Naive thymus-derived CD4-positive, alpha-beta T cell (primary cell): ENCODE data around the gene ME2. TPM values are rescaled to one million over a fixed set of nuclear protein-coding genes. Genes with fewer than 3 reads are reported as not detected.
"Not testable (repeated sequence)": the region's sequence is repeated elsewhere in the genome, so short reads cannot be mapped to it uniquely, and the experiment has no call there.

Experiments
- ATAC-seq: fragments of 150-1000 bp; cut with Tn5 transposase; 2 replicates; pipeline ENCODE4 v1.10.0; 2021; ENCODE audit warnings: mild to moderate bottlenecking, moderate library complexity
- CTCF ChIA-PET: fragments of 350-600 bp; sonication (Branson Sonifier 250); formaldehyde crosslinking; loops from one replicate; lab custom pipeline; 2021; ENCODE audit warnings: antibody characterized with exemption; lab: Charles Lee
- POLR2A ChIA-PET: fragments of 350-600 bp; sonication (Branson Sonifier 250); formaldehyde crosslinking; loops from one replicate; lab custom pipeline; 2021; ENCODE audit warnings: antibody characterized with exemption, inconsistent platforms; lab: Charles Lee
- DNase-seq, 9 donors: peaks; one replicate each; pipeline versions ENCODE4 v3.0.0 to v3.0.0-alpha.2; 2020 to 2022; ENCODE audit warnings: mixed read lengths in 1 of 9
- H3K27ac ChIP-seq: one replicate; pipeline ENCODE4 v1.7.0; 2013; ENCODE audit warnings: mild to moderate bottlenecking, low read depth, low read length, moderate library complexity
- H3K27me3 ChIP-seq, 2 donors: one replicate each; pipeline ENCODE4 v1.7.0; 2013; ENCODE audit warnings: low read length in 2 of 2, mild to moderate bottlenecking in 2 of 2, moderate library complexity in 2 of 2; ENCODE audit not compliant: control insufficient read depth in 2 of 2, insufficient read depth in 2 of 2
- H3K36me3 ChIP-seq, 3 experiments: 1 replicate in 2 of 3; 2 replicates in 1 of 3; pipeline ENCODE4 v1.7.0; 2013; ENCODE audit warnings: low read length in 3 of 3, mild to moderate bottlenecking in 3 of 3, moderate library complexity in 1 of 3; ENCODE audit not compliant: insufficient read depth in 3 of 3, control insufficient read depth in 2 of 3
- H3K4me1 ChIP-seq, 2 donors: one replicate each; pipeline ENCODE4 v1.7.0; 2013; ENCODE audit warnings: low read length in 2 of 2, mild to moderate bottlenecking in 2 of 2, moderate library complexity in 1 of 2; ENCODE audit not compliant: control insufficient read depth in 2 of 2, insufficient read depth in 2 of 2
- H3K4me3 ChIP-seq: 2 replicates; pipeline ENCODE4 v1.7.0; 2013; ENCODE audit warnings: mild to moderate bottlenecking, low read length
- H3K9me3 ChIP-seq, 3 experiments: 1 replicate in 2 of 3; 2 replicates in 1 of 3; pipeline ENCODE4 v1.7.0; 2013; ENCODE audit warnings: low read length in 3 of 3; ENCODE audit not compliant: control insufficient read depth in 2 of 3
- H3K27ac Mint-ChIP-seq, 9 donors: one replicate each; pipeline ENCODE4 v1.8.0; 2020 to 2022; ENCODE audit warnings: mixed read lengths in 9 of 9, mild to moderate bottlenecking in 8 of 9, moderate library complexity in 5 of 9, inconsistent platforms in 2 of 9
- H3K27me3 Mint-ChIP-seq, 5 donors: one replicate each; pipeline ENCODE4 v1.8.0; 2021 to 2022; ENCODE audit warnings: mixed read lengths in 5 of 5, mild to moderate bottlenecking in 1 of 5
- H3K36me3 Mint-ChIP-seq, 5 donors: one replicate each; pipeline ENCODE4 v1.8.0; 2020 to 2022; ENCODE audit warnings: mixed read lengths in 5 of 5, mild to moderate bottlenecking in 3 of 5, inconsistent platforms in 1 of 5
- H3K4me1 Mint-ChIP-seq, 7 donors: one replicate each; pipeline ENCODE4 v1.8.0; 2020 to 2022; ENCODE audit warnings: mixed read lengths in 7 of 7, mild to moderate bottlenecking in 3 of 7, inconsistent platforms in 1 of 7
- H3K4me3 Mint-ChIP-seq, 10 donors: one replicate each; pipeline ENCODE4 v1.8.0; 2020 to 2022; ENCODE audit warnings: mild to moderate bottlenecking in 10 of 10, mixed read lengths in 10 of 10, moderate library complexity in 6 of 10, inconsistent platforms in 2 of 10
- H3K9me3 Mint-ChIP-seq, 11 donors: one replicate each; pipeline ENCODE4 v1.8.0; 2020 to 2022; ENCODE audit warnings: mixed read lengths in 11 of 11, mild to moderate bottlenecking in 4 of 11, inconsistent platforms in 1 of 11, moderate library complexity in 1 of 11
- intact Hi-C, 2 donors: fragments of 100-400 bp; cut with micrococcal nuclease; formaldehyde crosslinking; loops; one replicate each; pipeline ENCODE4 v1.15.1; 2023
- polyA plus RNA-seq, 2 donors: library from polyadenylated mRNA; unstranded; fragments of 300-500 nt; fragmentation: Illumina TruSeq; gene quantifications; one replicate each; pipeline ENCODE4 v1.2.3, GENCODE V29; 2021
- total RNA-seq, 6 experiments: library from RNA in 5 of 6; stranded (reverse) in 5 of 6; gene quantifications; 1 replicate in 5 of 6; 2 replicates in 1 of 6; pipeline ENCODE4 v1.2.3 and lab custom pipeline; 2021 to 2026

ME2 gene
- total and polyA plus RNA-seq, 7 experiments from 2014 or later, result 29.4 to 84.7 (median 43.7) TPM

DNA sequence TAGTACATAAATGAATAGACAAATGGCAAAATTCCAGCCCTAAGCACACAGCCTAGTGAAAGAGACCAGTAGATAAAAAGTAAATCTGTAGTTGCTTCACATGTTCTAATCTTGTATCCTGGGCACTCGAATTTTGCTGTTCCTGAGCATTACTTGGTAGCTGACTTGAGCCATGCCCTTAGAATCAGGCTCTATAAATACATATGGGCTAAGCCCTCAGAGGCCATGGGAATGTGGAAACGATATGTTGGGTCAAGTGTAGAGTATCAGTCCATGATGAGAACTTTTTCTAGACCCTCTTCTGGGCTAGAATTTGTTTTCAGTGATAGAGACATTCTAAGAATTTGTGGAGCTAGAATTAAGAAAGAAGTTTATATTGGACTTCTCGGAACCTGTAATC is 110.8 kb downstream of the ME2 start:
- no peak for ATAC-seq
- Histone ChIP-seq H3K4me1 (no peaks in the 10 kb centered on the region), H3K36me3 (peaks cover 0 to 16% (median 0%) of the 10 kb centered on the region in 3 experiments), H3K27ac (no peak overlapping the region), H3K4me3 (no peak overlapping the region), H3K27me3 (no peaks in the 10 kb centered on the region), H3K9me3 (no peaks in the 10 kb centered on the region)
- Mint-ChIP-seq H3K4me1 (no peaks in the 10 kb centered on the region), H3K36me3 (peaks cover 0 to 47% (median 20%) of the 10 kb centered on the region in 5 donors), H3K27ac (no peak overlapping the region), H3K27me3 (no peaks in the 10 kb centered on the region), H3K9me3 (no peaks in the 10 kb centered on the region), H3K4me3 (no peak overlapping the region)
- intact Hi-C loops, result no loop called here
- no peak for DNase-seq
- ChIA-PET CTCF (no interaction called here), POLR2A (no interaction called here)

DNA sequence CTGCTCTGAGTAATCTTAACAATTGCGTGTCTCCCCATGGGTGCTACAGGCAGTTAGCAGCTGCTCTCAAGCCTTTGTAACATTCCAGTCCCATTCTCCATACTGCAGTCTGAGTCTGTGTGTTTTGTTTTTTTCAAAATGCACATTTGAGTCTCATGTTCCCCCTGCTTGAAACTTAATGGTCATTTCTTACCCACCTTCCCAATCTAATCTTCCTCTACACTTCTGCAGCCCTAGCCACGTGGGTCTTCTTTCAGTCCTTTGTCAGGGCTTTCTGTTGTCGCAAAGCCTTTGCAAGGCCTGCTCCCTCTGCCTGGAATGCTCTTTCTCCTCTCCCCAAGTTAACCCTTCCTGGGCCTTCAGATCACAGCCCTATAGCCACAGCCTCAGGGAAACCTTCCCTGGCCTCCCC is 113.4 kb downstream of the ME2 start:
- no peaks in the 10 kb centered on the region for H3K27me3 Mint-ChIP-seq
- intact Hi-C loops, result no loop called here

DNA sequence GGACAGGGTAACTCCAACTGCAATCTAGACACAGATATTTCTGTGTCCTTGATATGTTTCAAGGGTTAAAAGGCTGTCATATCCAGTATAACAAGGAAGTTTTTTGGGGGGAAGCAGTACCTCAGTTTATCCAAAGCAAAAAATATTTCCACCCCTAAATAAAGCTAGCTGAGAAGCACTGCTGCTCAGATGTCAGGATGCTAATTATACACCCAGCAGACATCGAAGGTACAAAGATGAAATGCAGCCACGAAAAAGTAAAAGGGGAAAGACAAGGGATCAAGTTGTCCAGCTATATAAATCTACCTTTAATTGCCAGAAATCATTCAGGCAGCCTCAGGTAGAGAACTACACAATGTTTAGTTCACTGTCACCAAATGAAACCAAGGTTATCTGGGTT is 115.1 kb downstream of the ME2 start:
- POLR2A ChIA-PET, result no interaction called here

More for the DNA sequence above, 113.4 kb downstream of the ME2 start:
- H3K4me1 ChIP-seq, result no peaks in the 10 kb centered on the region
- peak overlapping the region in 1 of 9 donors; percentile 18 for H3K27ac Mint-ChIP-seq
- peaks cover 0 to under 1% (median 0%) of the 10 kb centered on the region in 3 experiments for H3K36me3 ChIP-seq
- DNase-seq, result no peak
- H3K4me1 Mint-ChIP-seq, result no peaks in the 10 kb centered on the region
- no peak overlapping the region for H3K4me3 Mint-ChIP-seq
- H3K4me3 ChIP-seq, result no peak overlapping the region
- peaks cover 0 to 5% (median 0%) of the 10 kb centered on the region in 11 donors for H3K9me3 Mint-ChIP-seq
- H3K36me3 Mint-ChIP-seq, result peaks cover 0 to 35% (median 23%) of the 10 kb centered on the region in 5 donors
- CTCF ChIA-PET, result no interaction called here
- POLR2A ChIA-PET, result no interaction called here
- H3K27ac ChIP-seq, result no peak overlapping the region
- no peak for ATAC-seq
- H3K9me3 ChIP-seq, result no peaks in the 10 kb centered on the region
- H3K27me3 ChIP-seq, result no peaks in the 10 kb centered on the region

DNA sequence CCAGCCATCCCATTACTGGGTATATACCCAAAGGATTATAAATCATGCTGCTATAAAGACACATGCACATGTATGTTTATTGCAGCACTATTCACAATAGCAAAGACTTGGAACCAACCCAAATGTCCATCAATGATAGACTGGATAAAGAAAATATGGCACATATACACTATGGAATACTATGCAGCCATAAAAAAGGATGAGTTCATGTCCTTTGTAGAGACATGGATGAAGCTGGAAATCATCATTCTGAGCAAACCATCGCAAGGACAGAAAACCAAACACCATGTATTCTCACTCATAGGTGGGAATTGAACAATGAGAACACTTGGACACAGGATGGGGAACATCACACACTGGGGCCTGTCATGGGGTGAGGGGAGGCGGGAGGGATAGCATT is 124.3 kb downstream of the ME2 start:
- H3K4me1 ChIP-seq, H3K4me3 Mint-ChIP-seq, H3K9me3 ChIP-seq, H3K27me3 ChIP-seq, H3K4me3 ChIP-seq, H3K27ac Mint-ChIP-seq, CTCF ChIA-PET, H3K27me3 Mint-ChIP-seq, intact Hi-C loops, POLR2A ChIA-PET, H3K27ac ChIP-seq, DNase-seq, ATAC-seq, H3K4me1 Mint-ChIP-seq, H3K36me3 ChIP-seq: not testable (repeated sequence)
- Mint-ChIP-seq H3K9me3 (peaks cover 0 to 13% (median 6%) of the 10 kb centered on the region in 11 donors), H3K36me3 (peaks cover 0 to 15% (median 9%) of the 10 kb centered on the region in 5 donors)

More for the DNA sequence above, 115.1 kb downstream of the ME2 start:
- H3K27ac Mint-ChIP-seq, result no peak overlapping the region
- Histone ChIP-seq H3K4me1 (no peaks in the 10 kb centered on the region), H3K27ac (no peak overlapping the region), H3K36me3 (no peaks in the 10 kb centered on the region), H3K4me3 (no peak overlapping the region), H3K27me3 (no peaks in the 10 kb centered on the region), H3K9me3 (no peaks in the 10 kb centered on the region)
- no peaks in the 10 kb centered on the region for H3K27me3 Mint-ChIP-seq
- ATAC-seq (no peak), DNase-seq (no peak)
- H3K36me3 Mint-ChIP-seq, result peaks cover 0 to 27% (median 17%) of the 10 kb centered on the region in 5 donors
- H3K4me3 Mint-ChIP-seq, result no peak overlapping the region
- H3K9me3 Mint-ChIP-seq, result peaks cover 0 to 15% (median 0%) of the 10 kb centered on the region in 11 donors
- CTCF ChIA-PET, result interaction anchor here (1.3 kb wide), 1 partner anchor 173 kb away, joined by 3 read pairs; no protein-coding TSS in a partner anchor
- intact Hi-C loops, result no loop called here
- no peaks in the 10 kb centered on the region for H3K4me1 Mint-ChIP-seq

Other genes with a start within 250 kb of the ME2 start
- gene MRO, start 59.1 kb upstream of the ME2 start, total RNA-seq, result not detected
- gene MRO, start 59.1 kb upstream of the ME2 start, polyA plus RNA-seq, result not detected
- 10 to 100 TPM in 2 of 5 experiments, 1 to 10 TPM in 3; 4.3 to 11.2 (median 6.3) TPM for gene ELAC1, start 88.9 kb downstream of the ME2 start, total RNA-seq
- gene ELAC1, start 88.9 kb downstream of the ME2 start, polyA plus RNA-seq, result 10 to 100 TPM; 18.1 to 19.2 TPM
- 100 to 1,000 TPM in 2 of 5 experiments, 10 to 100 TPM in 3; 82.5 to 170 (median 92.5) TPM for gene SMAD4, start 151.1 kb downstream of the ME2 start, total RNA-seq
- 10 to 100 TPM; 70.8 to 94.9 TPM for gene SMAD4, start 151.1 kb downstream of the ME2 start, polyA plus RNA-seq